GM23338 (cell line): Measurements from ENCODE around the gene THADA.

Source experiments
- CREB1 ChIP-seq: fragments of 250-450 bp; sonication (Bioruptor Pico); IDR thresholded peaks from 2 replicates; pipeline ENCODE4 v1.5.0; 2020; ENCODE audit warnings: low read depth, mild to moderate bottlenecking, moderate library complexity
- ETS1 ChIP-seq: IDR thresholded peaks from 2 replicates; pipeline ENCODE4 v1.6.1; 2016; ENCODE audit warnings: antibody characterized with exemption
- EZH2 ChIP-seq: fragments of 200-600 bp; sonication (generic); IDR thresholded peaks from one replicate; pipeline ENCODE4 v1.8.0; 2017; ENCODE audit warnings: antibody characterized with exemption, mild to moderate bottlenecking, low read depth; ENCODE audit not compliant: unreplicated experiment
- EZH2phosphoT487 ChIP-seq: fragments of 200-600 bp; sonication (generic); IDR thresholded peaks from one replicate; pipeline ENCODE4 v1.8.1; 2018; ENCODE audit warnings: antibody characterized with exemption; ENCODE audit not compliant: unreplicated experiment
- JUNB ChIP-seq: IDR thresholded peaks from one replicate; pipeline ENCODE4 v1.6.1; 2016; ENCODE audit warnings: antibody characterized with exemption; ENCODE audit not compliant: unreplicated experiment
- NANOG ChIP-seq: IDR thresholded peaks from 2 replicates; pipeline ENCODE4 v1.6.1; 2016; ENCODE audit warnings: antibody characterized with exemption, borderline replicate concordance
- POLR2AphosphoS5 ChIP-seq: IDR thresholded peaks from 2 replicates; pipeline ENCODE4 v1.6.1; 2016; ENCODE audit warnings: antibody characterized with exemption, low read depth
- STAT1 ChIP-seq: IDR thresholded peaks from one replicate; pipeline ENCODE4 v1.6.1; 2016; ENCODE audit warnings: antibody characterized with exemption; ENCODE audit not compliant: unreplicated experiment
- ZNF114 ChIP-seq: fragments of 250-450 bp; sonication (Bioruptor Pico); IDR thresholded peaks from 2 replicates; pipeline ENCODE4 v1.5.0; 2020; ENCODE audit warnings: mild to moderate bottlenecking, moderate library complexity
- ZNF331 ChIP-seq: fragments of 250-450 bp; sonication (Bioruptor Pico); IDR thresholded peaks from 2 replicates; pipeline ENCODE4 v1.5.0; 2020; ENCODE audit warnings: low read depth, mild to moderate bottlenecking, moderate library complexity
- ZNF462 ChIP-seq: fragments of 250-450 bp; sonication (Bioruptor Pico); IDR thresholded peaks from 2 replicates; pipeline ENCODE4 v1.5.0; 2020; ENCODE audit warnings: mild to moderate bottlenecking, moderate library complexity
- TF ChIP-seq, protein P1 (sequence below): IDR thresholded peaks from one replicate; pipeline ENCODE4 v1.6.1; 2018; ENCODE audit warnings: antibody characterized with exemption; ENCODE audit not compliant: unreplicated experiment
- TF ChIP-seq, protein P2 (sequence below), 2 experiments: fragments of 200-600 bp in 1 of 2; sonication (generic) in 1 of 2; conservative IDR thresholded peaks; 2 replicates each; pipeline versions ENCODE4 v1.5.1 to v1.6.1; 2016 to 2017; ENCODE audit warnings: antibody characterized with exemption in 2 of 2, low read depth in 2 of 2, mild to moderate bottlenecking in 2 of 2, moderate library complexity in 1 of 2

DNA sequence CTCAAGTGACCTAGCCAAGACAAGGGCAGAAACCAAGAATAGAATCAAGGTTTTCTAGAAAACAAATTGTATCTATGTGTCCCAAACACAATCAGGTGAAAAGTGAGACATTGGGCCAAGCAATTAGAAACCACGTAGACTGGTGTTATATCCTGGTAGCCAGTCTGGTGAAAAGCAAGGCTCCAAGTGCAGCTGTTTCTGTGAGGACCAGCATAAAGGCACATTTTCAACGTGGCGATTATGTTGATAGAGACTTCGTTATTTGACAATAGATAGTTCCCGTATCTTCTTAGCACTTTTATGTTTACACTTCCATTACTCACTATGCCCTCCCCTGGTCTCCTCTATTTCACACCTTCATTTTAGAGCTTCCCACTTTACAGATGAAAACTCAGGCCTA is 266.2 kb downstream of the THADA start:
- TF ChIP-seq ZNF114 (CRISPR knock-in tag) (no peak), EZH2 (no peak), POLR2AphosphoS5 (no peak), EZH2phosphoT487 (no peak), JUNB (no peak), ZNF331 (CRISPR knock-in tag) (no peak), CREB1 (CRISPR knock-in tag) (no peak), STAT1 (no peak), NANOG (no peak), ETS1 (no peak), ZNF462 (CRISPR knock-in tag) (no peak)
- TF ChIP-seq, protein P1, sequence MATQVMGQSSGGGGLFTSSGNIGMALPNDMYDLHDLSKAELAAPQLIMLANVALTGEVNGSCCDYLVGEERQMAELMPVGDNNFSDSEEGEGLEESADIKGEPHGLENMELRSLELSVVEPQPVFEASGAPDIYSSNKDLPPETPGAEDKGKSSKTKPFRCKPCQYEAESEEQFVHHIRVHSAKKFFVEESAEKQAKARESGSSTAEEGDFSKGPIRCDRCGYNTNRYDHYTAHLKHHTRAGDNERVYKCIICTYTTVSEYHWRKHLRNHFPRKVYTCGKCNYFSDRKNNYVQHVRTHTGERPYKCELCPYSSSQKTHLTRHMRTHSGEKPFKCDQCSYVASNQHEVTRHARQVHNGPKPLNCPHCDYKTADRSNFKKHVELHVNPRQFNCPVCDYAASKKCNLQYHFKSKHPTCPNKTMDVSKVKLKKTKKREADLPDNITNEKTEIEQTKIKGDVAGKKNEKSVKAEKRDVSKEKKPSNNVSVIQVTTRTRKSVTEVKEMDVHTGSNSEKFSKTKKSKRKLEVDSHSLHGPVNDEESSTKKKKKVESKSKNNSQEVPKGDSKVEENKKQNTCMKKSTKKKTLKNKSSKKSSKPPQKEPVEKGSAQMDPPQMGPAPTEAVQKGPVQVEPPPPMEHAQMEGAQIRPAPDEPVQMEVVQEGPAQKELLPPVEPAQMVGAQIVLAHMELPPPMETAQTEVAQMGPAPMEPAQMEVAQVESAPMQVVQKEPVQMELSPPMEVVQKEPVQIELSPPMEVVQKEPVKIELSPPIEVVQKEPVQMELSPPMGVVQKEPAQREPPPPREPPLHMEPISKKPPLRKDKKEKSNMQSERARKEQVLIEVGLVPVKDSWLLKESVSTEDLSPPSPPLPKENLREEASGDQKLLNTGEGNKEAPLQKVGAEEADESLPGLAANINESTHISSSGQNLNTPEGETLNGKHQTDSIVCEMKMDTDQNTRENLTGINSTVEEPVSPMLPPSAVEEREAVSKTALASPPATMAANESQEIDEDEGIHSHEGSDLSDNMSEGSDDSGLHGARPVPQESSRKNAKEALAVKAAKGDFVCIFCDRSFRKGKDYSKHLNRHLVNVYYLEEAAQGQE: no peak
- TF ChIP-seq, protein P2, sequence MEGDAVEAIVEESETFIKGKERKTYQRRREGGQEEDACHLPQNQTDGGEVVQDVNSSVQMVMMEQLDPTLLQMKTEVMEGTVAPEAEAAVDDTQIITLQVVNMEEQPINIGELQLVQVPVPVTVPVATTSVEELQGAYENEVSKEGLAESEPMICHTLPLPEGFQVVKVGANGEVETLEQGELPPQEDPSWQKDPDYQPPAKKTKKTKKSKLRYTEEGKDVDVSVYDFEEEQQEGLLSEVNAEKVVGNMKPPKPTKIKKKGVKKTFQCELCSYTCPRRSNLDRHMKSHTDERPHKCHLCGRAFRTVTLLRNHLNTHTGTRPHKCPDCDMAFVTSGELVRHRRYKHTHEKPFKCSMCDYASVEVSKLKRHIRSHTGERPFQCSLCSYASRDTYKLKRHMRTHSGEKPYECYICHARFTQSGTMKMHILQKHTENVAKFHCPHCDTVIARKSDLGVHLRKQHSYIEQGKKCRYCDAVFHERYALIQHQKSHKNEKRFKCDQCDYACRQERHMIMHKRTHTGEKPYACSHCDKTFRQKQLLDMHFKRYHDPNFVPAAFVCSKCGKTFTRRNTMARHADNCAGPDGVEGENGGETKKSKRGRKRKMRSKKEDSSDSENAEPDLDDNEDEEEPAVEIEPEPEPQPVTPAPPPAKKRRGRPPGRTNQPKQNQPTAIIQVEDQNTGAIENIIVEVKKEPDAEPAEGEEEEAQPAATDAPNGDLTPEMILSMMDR (conservative IDR thresholded peaks at IDR 0.05; ENCODE audit: low read depth in 2 of 2): no peak
